Measurements from ENCODE around the gene MC2R. TPM values are rescaled to one million over a fixed set of nuclear protein-coding genes. Genes with fewer than 3 reads are reported as not detected.

The MC2R gene
- total and polyA plus RNA-seq, 8 donors: 0.04 to 0.29 (median 0.19) TPM; not detected in 5

DNA sequence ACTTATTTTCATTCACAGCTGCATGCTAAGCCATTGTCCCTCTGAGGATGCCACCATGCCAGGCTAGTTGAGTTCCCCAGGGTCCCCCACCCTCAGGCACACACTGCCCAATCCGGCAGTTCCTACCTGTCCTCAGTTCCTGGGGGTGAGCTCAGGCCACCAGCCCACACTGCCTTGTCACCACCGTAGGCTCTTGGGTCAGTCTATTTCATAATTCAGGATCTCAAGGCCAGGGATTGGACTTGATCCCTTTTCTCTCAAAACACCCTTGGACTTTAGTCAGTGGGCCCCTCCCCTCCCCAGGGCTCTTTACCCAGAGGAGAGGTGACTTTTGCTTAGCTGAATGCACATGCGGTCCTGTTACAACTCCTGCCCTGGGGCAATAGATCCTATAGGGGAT, 18.7 kb upstream of the MC2R start:
- no peak for TF ChIP-seq CTCF (IDR thresholded peaks at IDR 0.05)
- DNase-seq: no peak

GRCh38 chr18:13932285-13933025, 17.1 kb upstream of the MC2R start:
- Histone ChIP-seq H3K27me3 (no peaks in the 10 kb centered on the region), H3K36me3 (no peaks in the 10 kb centered on the region), H3K4me1 (no peaks in the 10 kb centered on the region), H3K9me3 (peaks cover 0 to 24% of the 10 kb centered on the region in 2 donors), H3K4me3 (no peak overlapping the region), H3K27ac (no peak overlapping the region)
- no peak for DNase-seq
- intact Hi-C loops (cut with DNase I): no loop called here
- no peak for ATAC-seq
- TF ChIP-seq CTCF (IDR thresholded peaks at IDR 0.05): no peak

More for the DNA sequence above, 18.7 kb upstream of the MC2R start:
- H3K4me3 ChIP-seq: no peak overlapping the region
- H3K36me3 ChIP-seq: no peaks in the 10 kb centered on the region
- no peaks in the 10 kb centered on the region for H3K27me3 ChIP-seq
- H3K27ac ChIP-seq: no peak overlapping the region
- no peaks in the 10 kb centered on the region for H3K4me1 ChIP-seq
- peaks cover 0 to 13% of the 10 kb centered on the region in 2 donors for H3K9me3 ChIP-seq
- ATAC-seq: no peak
- intact Hi-C loops (cut with DNase I): no loop called here

DNA sequence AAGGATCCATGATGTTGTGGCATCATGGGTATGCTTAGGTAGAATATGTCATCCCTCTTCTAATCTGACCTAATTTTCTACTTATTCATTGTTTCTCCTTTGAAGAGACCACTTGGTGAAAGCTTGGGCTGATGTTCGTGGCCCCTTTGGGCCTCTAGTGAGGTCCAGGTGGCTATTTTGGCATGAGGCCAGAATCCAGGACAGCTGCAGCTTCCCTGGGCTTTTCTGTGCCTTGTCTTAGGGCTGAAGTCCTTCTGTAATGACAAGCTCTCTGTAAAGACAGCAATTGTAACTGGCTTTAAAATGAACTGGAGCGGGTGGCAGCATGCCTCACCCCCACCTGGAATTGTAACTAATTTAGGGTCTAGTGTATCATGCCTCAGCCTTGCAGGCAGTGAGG, 15.6 kb upstream of the MC2R start:
- no peaks in the 10 kb centered on the region for H3K27me3 ChIP-seq
- no peak for DNase-seq
- H3K4me1 ChIP-seq: no peaks in the 10 kb centered on the region
- intact Hi-C loops (cut with DNase I): no loop called here
- no peak overlapping the region for H3K27ac ChIP-seq
- no peaks in the 10 kb centered on the region for H3K36me3 ChIP-seq
- no peak overlapping the region for H3K4me3 ChIP-seq
- no peak for TF ChIP-seq CTCF (IDR thresholded peaks at IDR 0.05)
- H3K9me3 ChIP-seq: peaks cover 0 to 24% of the 10 kb centered on the region in 2 donors
- no peak for ATAC-seq

DNA sequence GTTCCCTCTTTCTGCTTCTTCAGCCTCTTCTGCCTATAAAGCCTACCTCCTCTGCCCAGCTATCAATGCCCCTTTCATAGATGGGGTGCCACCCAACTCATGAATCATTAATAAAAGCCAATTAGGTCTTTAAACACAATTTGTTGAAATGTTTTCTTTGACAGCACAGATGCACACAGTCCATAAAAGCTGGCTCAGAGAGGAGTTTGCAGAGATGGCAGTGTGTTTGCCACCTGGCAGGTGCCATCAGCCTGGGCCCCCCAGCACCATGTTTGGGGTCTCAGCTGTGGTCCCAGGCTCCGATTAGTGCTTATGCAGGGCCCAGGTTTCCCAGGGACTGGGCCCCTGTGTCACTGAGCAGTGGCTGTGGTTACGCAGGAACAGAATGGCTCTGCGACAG, 7.9 kb upstream of the MC2R start:
- no peak overlapping the region for H3K4me3 ChIP-seq
- ATAC-seq: no peak
- peaks cover 0 to 2% of the 10 kb centered on the region in 2 donors for H3K9me3 ChIP-seq
- H3K27ac ChIP-seq: no peak overlapping the region
- TF ChIP-seq CTCF (IDR thresholded peaks at IDR 0.05): no peak
- no peaks in the 10 kb centered on the region for H3K4me1 ChIP-seq
- H3K36me3 ChIP-seq: no peaks in the 10 kb centered on the region
- no peak for DNase-seq
- intact Hi-C loops (cut with DNase I): no loop called here
- H3K27me3 ChIP-seq: no peaks in the 10 kb centered on the region

DNA sequence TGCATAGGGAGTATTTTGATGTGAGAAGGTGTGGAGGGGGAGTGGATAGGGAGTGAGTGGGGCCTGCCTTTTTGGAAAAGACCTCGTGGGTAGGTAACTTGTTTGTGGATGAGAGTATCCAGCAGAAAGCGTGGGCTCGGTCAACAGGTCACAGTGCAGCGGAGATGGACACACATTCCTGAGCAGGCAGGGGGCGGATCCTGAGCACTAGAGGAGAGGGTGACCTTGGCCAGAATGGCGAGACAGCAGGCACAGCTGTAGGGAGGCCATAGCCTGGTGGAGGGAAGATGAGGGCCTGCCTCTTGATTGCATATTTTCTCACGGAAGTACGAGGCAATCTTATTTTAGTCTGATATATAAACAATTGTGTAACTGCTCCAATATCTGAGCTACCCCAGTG, 3.6 kb upstream of the MC2R start:
- Histone ChIP-seq H3K4me1 (no peaks in the 10 kb centered on the region), H3K36me3 (no peaks in the 10 kb centered on the region), H3K27me3 (no peaks in the 10 kb centered on the region), H3K4me3 (no peak overlapping the region), H3K27ac (no peak overlapping the region), H3K9me3 (no peaks in the 10 kb centered on the region)
- ATAC-seq (no peak), DNase-seq (no peak)
- TF ChIP-seq CTCF (IDR thresholded peaks at IDR 0.05): no peak
- intact Hi-C loops (cut with DNase I): no loop called here

All from left lung (tissue), 10 donors.